MCF 10A (cell line): ENCODE results near the gene OCRL. TPM values are rescaled to one million over a fixed set of nuclear protein-coding genes. Genes with fewer than 3 reads are reported as not detected.

Source experiments
- BruUV-seq: library from RNA; stranded (reverse); fragments of 400-500 nt; replicated peaks from 2 replicates; lab custom pipeline; 2021; lab: Mats Ljungman, UMichigan
- CTCF ChIA-PET: fragments of 300-600 bp; sonication (Branson Sonifier 250); formaldehyde crosslinking; extraction: SDS; loops from one replicate; lab custom pipeline; 2021; ENCODE audit warnings: antibody characterized with exemption, inconsistent platforms; lab: Yijun Ruan, JAX
- POLR2A ChIA-PET: fragments of 300-600, 350-650 bp; sonication (Branson Sonifier 250); formaldehyde crosslinking; extraction: SDS; loops from one replicate; lab custom pipeline; 2020; ENCODE audit warnings: antibody characterized with exemption, inconsistent platforms; lab: Yijun Ruan, JAX
- DNase-seq: peaks from one replicate; pipeline ENCODE4 v3.0.0-alpha.2; 2018; ENCODE audit not compliant: unreplicated experiment
- H3K27ac Mint-ChIP-seq: one replicate; pipeline ENCODE4 v1.8.0; 2022; ENCODE audit warnings: mild to moderate bottlenecking, low read depth, mixed read lengths; ENCODE audit not compliant: unreplicated experiment
- H3K27me3 Mint-ChIP-seq: one replicate; pipeline ENCODE4 v1.8.0; 2022; ENCODE audit warnings: mixed read lengths; ENCODE audit not compliant: insufficient read depth, unreplicated experiment
- H3K36me3 Mint-ChIP-seq: one replicate; pipeline ENCODE4 v1.8.0; 2022; ENCODE audit warnings: mild to moderate bottlenecking, moderate library complexity, mixed read lengths; ENCODE audit not compliant: insufficient read depth, unreplicated experiment
- H3K4me1 Mint-ChIP-seq: one replicate; pipeline ENCODE4 v1.8.0; 2022; ENCODE audit warnings: mixed read lengths; ENCODE audit not compliant: insufficient read depth, unreplicated experiment
- H3K4me3 Mint-ChIP-seq: one replicate; pipeline ENCODE4 v1.8.0; 2022; ENCODE audit warnings: mild to moderate bottlenecking, moderate library complexity, mixed read lengths; ENCODE audit not compliant: unreplicated experiment
- H3K9me3 Mint-ChIP-seq: one replicate; pipeline ENCODE4 v1.8.0; 2022; ENCODE audit warnings: mixed read lengths; ENCODE audit not compliant: unreplicated experiment
- CTCF ChIP-seq: fragments of 200-600 bp; IDR thresholded peaks from one replicate; pipeline ENCODE4 v1.8.0; 2022; ENCODE audit warnings: antibody characterized with exemption, mild to moderate bottlenecking; ENCODE audit not compliant: unreplicated experiment
- intact Hi-C: fragments of 100-400 bp; cut with micrococcal nuclease; formaldehyde crosslinking; loops from 2 replicates; pipeline ENCODE4 v1.14.1; 2022
- total RNA-seq: library from RNA; stranded (reverse); gene quantifications from 2 replicates; pipeline ENCODE4 v1.2.3, GENCODE V29; 2022

The OCRL gene
- total RNA-seq, 1 experiment from 2014 or later: 25.3 TPM

GRCh38 chrX:129581904-129582303 is 41.8 kb downstream of the OCRL start:
- Mint-ChIP-seq H3K27me3 (peaks cover 75% of the 10 kb centered on the region), H3K9me3 (no peaks in the 10 kb centered on the region), H3K4me1 (peaks cover 6% of the 10 kb centered on the region), H3K36me3 (peaks cover 13% of the 10 kb centered on the region), H3K4me3 (no peak overlapping the region), H3K27ac (no peak overlapping the region)
- CTCF ChIA-PET: interaction anchor here (0.5 kb wide), 1 partner anchor 19 kb away, joined by 4 read pairs; no protein-coding TSS in a partner anchor
- intact Hi-C loops: no loop called here
- no TSS peak for BruUV-seq
- no peak for TF ChIP-seq CTCF
- POLR2A ChIA-PET: no interaction called here
- DNase-seq: no peak

- peaks cover 81% of the 10 kb centered on the region for H3K27me3 Mint-ChIP-seq
- TF ChIP-seq CTCF: no peak
- H3K4me3 Mint-ChIP-seq: no peak overlapping the region
- peaks cover 11% of the 10 kb centered on the region for H3K36me3 Mint-ChIP-seq
- BruUV-seq: no TSS peak
- POLR2A ChIA-PET: no interaction called here
- intact Hi-C loops: no loop called here
- peaks cover 6% of the 10 kb centered on the region for H3K4me1 Mint-ChIP-seq
- no peaks in the 10 kb centered on the region for H3K9me3 Mint-ChIP-seq
- H3K27ac Mint-ChIP-seq: no peak overlapping the region
- no peak for DNase-seq
- CTCF ChIA-PET: interaction anchor here (0.9 to 1.5 kb wide), 3 partner anchors 12 to 16 kb away, joined by 3 to 4 read pairs (median 3); no protein-coding TSS in a partner anchor
These were observed 45.1 kb downstream of the OCRL start for GRCh38 chrX:129585167-129585566.

GRCh38 chrX:129585691-129586090 is 45.6 kb downstream of the OCRL start:
- POLR2A ChIA-PET: no interaction called here
- Mint-ChIP-seq H3K9me3 (no peaks in the 10 kb centered on the region), H3K4me1 (peaks cover 6% of the 10 kb centered on the region), H3K27me3 (peaks cover 75% of the 10 kb centered on the region), H3K4me3 (no peak overlapping the region), H3K27ac (no peak overlapping the region), H3K36me3 (peaks cover 16% of the 10 kb centered on the region)
- no TSS peak for BruUV-seq
- DNase-seq: peak; percentile 38
- intact Hi-C loops: no loop called here
- CTCF ChIA-PET: interaction anchor here (0.9 to 1.5 kb wide), 3 partner anchors 11 to 17 kb away, joined by 3 to 4 read pairs (median 3); no protein-coding TSS in a partner anchor
- TF ChIP-seq CTCF: no peak

GRCh38 chrX:129586446-129586845 is 46.4 kb downstream of the OCRL start:
- intact Hi-C loops: no loop called here
- H3K36me3 Mint-ChIP-seq: peaks cover 17% of the 10 kb centered on the region
- H3K4me1 Mint-ChIP-seq: peaks cover 6% of the 10 kb centered on the region
- ChIA-PET CTCF (interaction anchor here (1.5 kb wide), 1 partner anchor 15 kb away, joined by 4 read pairs; no protein-coding TSS in a partner anchor), POLR2A (no interaction called here)
- BruUV-seq: no TSS peak
- DNase-seq: no peak
- no peak overlapping the region for H3K27ac Mint-ChIP-seq
- no peaks in the 10 kb centered on the region for H3K9me3 Mint-ChIP-seq
- H3K4me3 Mint-ChIP-seq: no peak overlapping the region
- no peak for TF ChIP-seq CTCF
- peaks cover 68% of the 10 kb centered on the region for H3K27me3 Mint-ChIP-seq
